Liver (tissue), 3 donors: ENCODE results near the gene SLC2A8.

ENCODE experiments used
- ATF3 ChIP-seq: IDR thresholded peaks from 2 replicates; pipeline ENCODE4 v1.6.1; 2016; ENCODE audit warnings: antibody characterized with exemption
- CTCF ChIP-seq: fragments of 150-350 bp; IDR thresholded peaks from 2 replicates; pipeline ENCODE4 v1.5.1; 2017; ENCODE audit warnings: improper control_type of control experiment, low read depth, low read length; ENCODE audit not compliant: missing input control
- EGR1 ChIP-seq, 2 donors: IDR thresholded peaks; 2 replicates each; pipeline ENCODE4 v1.6.1; 2016 to 2018; ENCODE audit warnings: antibody characterized with exemption in 2 of 2, low read depth in 2 of 2
- FOXA1 ChIP-seq: IDR thresholded peaks from 2 replicates; pipeline ENCODE4 v1.6.1; 2016; ENCODE audit warnings: antibody characterized with exemption
- HNF4G ChIP-seq: IDR thresholded peaks from 2 replicates; pipeline ENCODE4 v1.6.1; 2016; ENCODE audit warnings: antibody characterized with exemption
- RAD21 ChIP-seq, 2 donors: IDR thresholded peaks; 2 replicates each; pipeline ENCODE4 v1.6.1; 2016; ENCODE audit warnings: antibody characterized with exemption in 2 of 2, mild to moderate bottlenecking in 2 of 2
- REST ChIP-seq: IDR thresholded peaks from 2 replicates; pipeline ENCODE4 v1.6.1; 2016; ENCODE audit warnings: antibody characterized with exemption, mild to moderate bottlenecking
- RXRA ChIP-seq, 2 donors: IDR thresholded peaks; 2 replicates each; pipeline ENCODE4 v1.6.1; 2017 to 2018; ENCODE audit warnings: antibody characterized with exemption in 2 of 2, mild to moderate bottlenecking in 1 of 2
- SP1 ChIP-seq: IDR thresholded peaks from 2 replicates; pipeline ENCODE4 v1.6.1; 2018; ENCODE audit warnings: antibody characterized with exemption, mild to moderate bottlenecking
- TAF1 ChIP-seq: conservative IDR thresholded peaks from 2 replicates; pipeline ENCODE4 v1.6.1; 2016; ENCODE audit warnings: antibody characterized with exemption, mild to moderate bottlenecking
- YY1 ChIP-seq: IDR thresholded peaks from 2 replicates; pipeline ENCODE4 v1.6.1; 2016; ENCODE audit warnings: antibody characterized with exemption, mild to moderate bottlenecking
- ZBTB33 ChIP-seq: IDR thresholded peaks from 2 replicates; pipeline ENCODE4 v1.6.1; 2016; ENCODE audit warnings: antibody characterized with exemption
- donor health status: healthy.
- donor health status: healthy.

GRCh38 chr9:127449332-127449966 lies 52.5 kb downstream of the SLC2A8 start:
- TF ChIP-seq CTCF (no peak), RXRA (IDR thresholded peaks at IDR 0.05) (no peak), SP1 (no peak), REST (no peak), ATF3 (no peak), RAD21 (IDR thresholded peaks at IDR 0.05) (no peak), TAF1 (no peak), YY1 (no peak), ZBTB33 (no peak), HNF4G (no peak), EGR1 (IDR thresholded peaks at IDR 0.05; ENCODE audit: low read depth in 2 of 2) (no peak), FOXA1 (no peak)
